T-cell (primary cell): Measurements from ENCODE around the gene SEPTIN10. TPM values are rescaled to one million over a fixed set of nuclear protein-coding genes. Genes with fewer than 3 reads are reported as not detected.

Source experiments
- ATAC-seq, 4 experiments: fragments of 200-7000 bp in 3 of 4; fragments of 150-1000 bp in 1 of 4; cut with Tn5 transposase; replicated peaks in 1 of 4; 1 replicate in 3 of 4; 2 replicates in 1 of 4; pipeline ENCODE4 v1.10.0; 2021; ENCODE audit warnings: moderate library complexity in 3 of 4, mild to moderate bottlenecking in 2 of 4, moderate number of reproducible peaks in 1 of 4
- CTCF ChIA-PET, 2 donors: fragments of 300-600 bp; sonication (Branson Sonifier 250); formaldehyde crosslinking; loops; one replicate each; lab custom pipeline; 2022; ENCODE audit warnings: antibody characterized with exemption in 2 of 2; lab: Charles Lee
- POLR2A ChIA-PET, 2 donors: fragments of 300-600 bp; sonication (Branson Sonifier 250); formaldehyde crosslinking; loops; one replicate each; lab custom pipeline; 2022; ENCODE audit warnings: antibody characterized with exemption in 2 of 2; lab: Charles Lee
- DNase-seq, 35 experiments: peaks; one replicate each; pipeline versions ENCODE4 v3.0.0 to v3.0.0-alpha.2; 2013 to 2023
- H3K27ac ChIP-seq: one replicate; pipeline ENCODE4 v1.5.1; 2013; ENCODE audit warnings: low read length
- H3K27me3 ChIP-seq, 2 experiments: replicated peaks in 1 of 2; 1 replicate in 1 of 2; 2 replicates in 1 of 2; pipeline versions ENCODE4 v1.6.1 to v1.7.0; 2013; ENCODE audit warnings: low read length in 1 of 2, mixed read lengths in 1 of 2; ENCODE audit not compliant: control insufficient read depth in 2 of 2, insufficient read depth in 2 of 2; ENCODE audit errors: extremely low read depth in 1 of 2
- H3K36me3 ChIP-seq, 2 donors: 1 replicate in 1 of 2; 2 replicates in 1 of 2; pipeline versions ENCODE4 v1.6.1 to v1.7.0; 2013; ENCODE audit warnings: low read length in 1 of 2; ENCODE audit not compliant: control insufficient read depth in 2 of 2, insufficient read depth in 1 of 2; ENCODE audit errors: extremely low read depth in 1 of 2
- H3K4me1 ChIP-seq, 2 experiments: 1 replicate in 1 of 2; 2 replicates in 1 of 2; pipeline versions ENCODE4 v1.6.1 to v1.7.0; 2013; ENCODE audit warnings: low read length in 2 of 2, mixed read lengths in 1 of 2; ENCODE audit not compliant: insufficient read depth in 2 of 2, control insufficient read depth in 1 of 2; ENCODE audit errors: extremely low read depth in 1 of 2
- H3K4me3 ChIP-seq, 2 donors: 1 replicate in 1 of 2; 2 replicates in 1 of 2; pipeline versions ENCODE4 v1.5.1 to v1.7.0; 2013; ENCODE audit warnings: mild to moderate bottlenecking in 2 of 2, low read length in 1 of 2, moderate library complexity in 1 of 2; ENCODE audit not compliant: control insufficient read depth in 1 of 2; ENCODE audit errors: extremely low read depth in 1 of 2
- H3K9me3 ChIP-seq: 2 replicates; pipeline ENCODE4 v1.7.0; 2013
- H3K27ac Mint-ChIP-seq, 2 donors: one replicate each; pipeline ENCODE4 v1.8.0; 2020 to 2021; ENCODE audit warnings: mild to moderate bottlenecking in 2 of 2, mixed read lengths in 2 of 2
- H3K27me3 Mint-ChIP-seq, 2 donors: one replicate each; pipeline ENCODE4 v1.8.0; 2021 to 2022; ENCODE audit warnings: mixed read lengths in 2 of 2
- H3K36me3 Mint-ChIP-seq: one replicate; pipeline ENCODE4 v1.8.0; 2021; ENCODE audit warnings: mixed read lengths
- H3K4me1 Mint-ChIP-seq, 3 donors: one replicate each; pipeline ENCODE4 v1.8.0; 2020 to 2022; ENCODE audit warnings: mixed read lengths in 3 of 3, mild to moderate bottlenecking in 1 of 3
- H3K4me3 Mint-ChIP-seq, 3 donors: one replicate each; pipeline ENCODE4 v1.8.0; 2020 to 2022; ENCODE audit warnings: mild to moderate bottlenecking in 3 of 3, mixed read lengths in 3 of 3, moderate library complexity in 3 of 3
- H3K9me3 Mint-ChIP-seq, 3 donors: one replicate each; pipeline ENCODE4 v1.8.0; 2020 to 2022; ENCODE audit warnings: mixed read lengths in 3 of 3
- WGBS: methylation state at CpG from one replicate; pipeline ENCODE4 v1.1.5; 2013; ENCODE audit warnings: missing lambda C conversion rate; ENCODE audit not compliant: insufficient coverage; 5-methylcytosine and 5-hydroxymethylcytosine counted together
- total RNA-seq, 35 experiments: library from RNA in 6 of 35; stranded (reverse) in 6 of 35; fragments of 120-200 nt in 1 of 35; gene quantifications; one replicate each; pipeline versions ENCODE4 v1.2.1 to v1.2.4 and lab custom pipeline; 2013 to 2026

Gene SEPTIN10
- total RNA-seq, 5 donors from 2014 or later (not counting 1 experiment from before 2014, with no cell fraction given): 2.2 to 3.7 (median 3.3) TPM

DNA sequence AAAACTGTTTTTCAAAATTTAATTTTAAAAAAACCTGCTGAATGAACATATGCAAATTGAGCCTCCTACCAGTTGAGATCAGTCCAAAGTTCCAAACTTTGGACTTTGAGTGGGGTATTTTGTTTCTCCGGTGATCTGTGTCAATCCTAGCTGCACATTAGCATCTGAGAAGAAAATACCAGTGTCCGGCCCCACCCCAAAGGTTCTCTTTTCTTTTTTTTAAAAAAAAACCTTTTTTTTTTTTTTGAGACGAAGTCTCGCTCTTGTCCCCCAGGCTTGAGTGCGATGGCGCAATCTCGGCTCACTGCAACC is 91.7 kb downstream of the SEPTIN10 start:
- H3K4me1 ChIP-seq: no peaks in the 10 kb centered on the region
- no peaks in the 10 kb centered on the region for H3K36me3 ChIP-seq
- DNase-seq (no peak), ATAC-seq (no peak)
- H3K27me3 ChIP-seq: peaks cover 0 to under 1% of the 10 kb centered on the region in 2 experiments
- no peak overlapping the region for H3K27ac Mint-ChIP-seq
- no peak overlapping the region for H3K4me3 Mint-ChIP-seq
- H3K27me3 Mint-ChIP-seq: no peaks in the 10 kb centered on the region
- CTCF ChIA-PET: no interaction called here
- WGBS: no CpG with 5 or more reads among the region's 7 CpGs
- no peak overlapping the region for H3K4me3 ChIP-seq
- H3K9me3 Mint-ChIP-seq: no peaks in the 10 kb centered on the region
- no peaks in the 10 kb centered on the region for H3K9me3 ChIP-seq
- H3K36me3 Mint-ChIP-seq: no peaks in the 10 kb centered on the region
- H3K4me1 Mint-ChIP-seq: no peaks in the 10 kb centered on the region
- no peak overlapping the region for H3K27ac ChIP-seq
- POLR2A ChIA-PET: interaction anchor here in 1 of 2 donors (0.5 kb wide), 1 partner anchor 1024 kb away, joined by 12 read pairs; no protein-coding TSS in a partner anchor

DNA sequence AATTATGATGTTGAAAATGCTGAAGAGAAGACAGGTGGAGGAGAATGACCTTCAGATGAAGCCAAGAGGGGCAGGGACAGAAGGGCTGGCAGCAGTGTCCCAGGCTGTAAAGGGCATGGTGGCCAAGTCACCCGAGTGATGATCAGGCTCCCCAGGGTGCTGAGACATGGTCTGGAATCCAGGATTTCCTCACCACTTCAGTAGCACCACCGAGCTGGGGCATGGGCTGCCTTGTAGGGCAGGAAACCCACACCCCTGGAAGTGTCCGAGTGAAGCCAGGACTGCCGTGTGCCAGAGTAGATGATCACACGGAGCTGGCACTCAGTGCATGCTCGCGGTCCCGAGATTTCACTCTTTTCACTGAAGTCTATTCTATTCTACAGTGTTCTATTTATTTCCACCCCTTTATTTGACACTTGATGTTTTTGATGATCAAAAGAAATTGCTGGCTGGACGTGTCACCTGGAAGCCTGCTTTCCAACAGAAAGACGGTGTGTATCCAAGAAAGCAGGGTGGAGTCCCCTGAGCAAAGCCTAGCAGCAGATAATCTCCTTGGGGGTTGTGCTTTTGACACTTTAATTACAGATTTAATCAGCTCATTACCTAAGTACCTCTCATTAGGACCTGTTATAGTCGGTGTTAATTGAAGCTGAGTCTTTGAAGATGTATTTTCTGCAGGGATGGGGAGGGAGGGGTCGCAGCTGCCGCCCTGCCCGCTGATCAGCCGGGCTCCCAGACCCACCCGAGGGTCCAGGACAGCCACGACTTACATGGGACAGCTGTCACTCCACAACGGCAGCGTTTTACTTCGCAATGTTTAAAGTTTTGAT is 92.3 kb downstream of the SEPTIN10 start:
- Mint-ChIP-seq H3K4me1 (no peaks in the 10 kb centered on the region), H3K27ac (no peak overlapping the region), H3K27me3 (no peaks in the 10 kb centered on the region), H3K4me3 (no peak overlapping the region), H3K9me3 (no peaks in the 10 kb centered on the region), H3K36me3 (no peaks in the 10 kb centered on the region)
- Histone ChIP-seq H3K27ac (no peak overlapping the region), H3K4me3 (no peak overlapping the region), H3K27me3 (peaks cover 0 to 3% of the 10 kb centered on the region in 2 experiments), H3K4me1 (no peaks in the 10 kb centered on the region), H3K36me3 (no peaks in the 10 kb centered on the region), H3K9me3 (no peaks in the 10 kb centered on the region)
- ATAC-seq: no peak
- DNase-seq: no peak
- WGBS: 51% methylated on average over 2 of the region's 20 CpGs
- POLR2A ChIA-PET: interaction anchor here in 1 of 2 donors (0.5 kb wide), 1 partner anchor 1024 kb away, joined by 12 read pairs; no protein-coding TSS in a partner anchor
- CTCF ChIA-PET: no interaction called here

DNA sequence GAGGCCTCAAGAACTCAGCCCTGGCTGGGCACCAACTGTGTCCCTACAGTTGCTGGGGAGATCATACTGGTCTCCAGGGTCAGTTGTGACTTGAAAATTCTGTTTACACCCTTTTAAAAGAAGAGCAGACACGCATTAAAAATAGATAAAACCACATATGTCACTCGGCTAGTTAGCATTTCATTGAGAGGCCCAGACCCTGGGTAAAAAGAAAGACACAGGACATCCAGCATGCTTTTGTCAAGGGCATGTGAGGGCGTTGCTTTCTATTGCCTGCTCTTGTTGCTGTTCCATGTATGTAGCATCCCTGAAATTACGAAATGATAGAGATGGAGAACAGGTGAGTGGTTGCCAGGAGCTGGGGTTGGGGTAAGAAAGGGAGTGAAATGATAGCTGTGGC is 94.3 kb downstream of the SEPTIN10 start:
- WGBS: 67% methylated on average over 4 of the region's 4 CpGs
- Mint-ChIP-seq H3K9me3 (no peaks in the 10 kb centered on the region), H3K27ac (no peak overlapping the region), H3K4me3 (no peak overlapping the region), H3K27me3 (no peaks in the 10 kb centered on the region), H3K4me1 (no peaks in the 10 kb centered on the region), H3K36me3 (no peaks in the 10 kb centered on the region)
- no peak for ATAC-seq
- H3K27me3 ChIP-seq: peaks cover 0 to 15% of the 10 kb centered on the region in 2 experiments
- DNase-seq: no peak
- H3K4me1 ChIP-seq: peaks cover 0 to 1% of the 10 kb centered on the region in 2 experiments
- H3K9me3 ChIP-seq: no peaks in the 10 kb centered on the region
- H3K27ac ChIP-seq: no peak overlapping the region
- ChIA-PET CTCF (no interaction called here), POLR2A (interaction anchor here in 1 of 2 donors (0.7 kb wide), 1 partner anchor 9 kb away, joined by 3 read pairs; no protein-coding TSS in a partner anchor)
- H3K36me3 ChIP-seq: no peaks in the 10 kb centered on the region
- no peak overlapping the region for H3K4me3 ChIP-seq

DNA sequence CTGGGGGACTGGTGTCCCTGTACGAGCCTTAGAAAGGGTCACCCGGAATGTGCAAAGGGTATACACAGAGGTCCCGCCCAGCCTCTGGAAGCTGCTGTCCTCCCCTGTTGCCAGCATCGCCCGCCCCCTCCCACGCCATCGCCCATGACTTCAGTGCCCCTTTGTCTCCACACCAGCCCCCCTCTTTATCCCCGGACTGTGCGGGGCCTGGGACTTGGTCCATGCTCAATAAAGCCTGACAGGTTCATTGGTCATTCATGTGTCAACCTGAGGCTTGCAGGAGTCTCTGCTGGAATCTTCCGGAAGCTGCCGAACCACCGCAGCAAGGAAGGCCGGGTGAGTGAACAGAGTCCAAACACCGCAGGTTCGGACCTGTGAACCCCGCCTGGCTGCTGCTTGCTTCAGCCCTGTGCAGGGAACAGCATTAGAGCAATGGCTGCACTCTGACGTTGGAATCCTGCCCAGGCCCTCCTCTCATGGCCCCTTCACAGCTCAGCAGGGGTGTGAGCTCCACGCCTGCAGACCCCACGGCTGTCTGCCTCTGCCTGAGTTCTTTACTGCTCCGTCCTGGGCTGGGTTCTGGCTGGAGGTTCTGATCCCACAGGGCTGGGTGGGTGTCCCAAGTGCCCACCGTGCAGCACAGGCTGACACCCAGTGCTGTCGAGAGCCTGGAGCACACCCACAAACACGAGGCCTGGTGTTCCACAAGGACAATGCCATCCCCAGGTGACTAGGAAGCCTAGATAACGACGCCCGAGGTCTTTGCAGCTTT is 96.5 kb downstream of the SEPTIN10 start:
- no peak overlapping the region for H3K27ac ChIP-seq
- ChIA-PET POLR2A (no interaction called here), CTCF (interaction anchor here in 1 of 2 donors (1.3 kb wide), 1 partner anchor 7 kb away, joined by 3 read pairs; no protein-coding TSS in a partner anchor)
- H3K4me1 ChIP-seq: peaks cover 0 to 11% of the 10 kb centered on the region in 2 experiments
- H3K27me3 ChIP-seq: peaks cover 0 to 19% of the 10 kb centered on the region in 2 experiments
- H3K27me3 Mint-ChIP-seq: no peaks in the 10 kb centered on the region
- H3K4me1 Mint-ChIP-seq: peaks cover 0 to 6% (median 0%) of the 10 kb centered on the region in 3 donors
- no peaks in the 10 kb centered on the region for H3K9me3 Mint-ChIP-seq
- H3K36me3 ChIP-seq: no peaks in the 10 kb centered on the region
- H3K4me3 Mint-ChIP-seq: no peak overlapping the region
- H3K4me3 ChIP-seq: no peak overlapping the region
- WGBS: 92% methylated on average over 26 of the region's 26 CpGs
- ATAC-seq (no peak), DNase-seq (no peak)
- H3K27ac Mint-ChIP-seq: no peak overlapping the region
- no peaks in the 10 kb centered on the region for H3K36me3 Mint-ChIP-seq
- H3K9me3 ChIP-seq: no peaks in the 10 kb centered on the region

DNA sequence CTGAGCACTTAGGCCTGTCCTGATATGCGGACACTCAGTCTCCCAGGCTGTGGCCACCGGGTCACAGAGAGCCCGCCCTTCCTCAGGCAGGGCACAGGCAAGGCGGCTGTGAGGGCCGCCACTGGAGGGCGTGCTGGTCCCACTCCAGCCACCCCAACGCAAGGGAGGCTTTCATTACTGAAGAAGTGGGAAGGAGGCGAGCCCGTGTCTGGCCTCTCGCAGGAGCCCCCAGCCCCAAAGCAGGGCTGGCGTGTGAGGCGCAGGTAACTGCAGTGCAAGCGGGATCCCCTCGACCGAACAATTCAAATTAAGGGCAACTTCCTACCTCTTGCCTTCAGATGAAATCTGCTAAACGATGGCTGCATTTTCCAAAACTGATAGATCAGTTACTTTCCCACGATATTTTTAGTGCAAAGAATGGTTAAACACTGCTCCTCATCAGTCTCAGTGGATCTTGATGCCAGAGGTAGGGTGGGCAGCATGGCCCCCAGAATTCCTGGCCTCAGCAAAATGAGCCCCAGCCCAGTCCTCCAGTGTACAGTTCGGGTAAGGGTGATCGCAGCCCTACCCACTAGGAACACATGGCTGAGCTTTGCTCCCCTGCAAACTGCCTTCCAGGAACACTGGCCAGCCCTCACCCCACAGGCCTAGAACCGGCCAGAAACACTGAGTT is 97.2 kb downstream of the SEPTIN10 start:
- H3K27me3 Mint-ChIP-seq: no peaks in the 10 kb centered on the region
- H3K4me3 Mint-ChIP-seq: no peak overlapping the region
- DNase-seq (no peak), ATAC-seq (no peak)
- POLR2A ChIA-PET: no interaction called here
- Histone ChIP-seq H3K36me3 (no peaks in the 10 kb centered on the region), H3K9me3 (no peaks in the 10 kb centered on the region), H3K27ac (no peak overlapping the region), H3K27me3 (peaks cover 0 to 19% of the 10 kb centered on the region in 2 experiments), H3K4me1 (peaks cover 0 to 11% of the 10 kb centered on the region in 2 experiments), H3K4me3 (no peak overlapping the region)
- CTCF ChIA-PET: no interaction called here
- 82% methylated on average over 15 of the region's 20 CpGs for WGBS
- H3K4me1 Mint-ChIP-seq: peaks cover 0 to 6% (median 0%) of the 10 kb centered on the region in 3 donors
- H3K36me3 Mint-ChIP-seq: no peaks in the 10 kb centered on the region
- H3K9me3 Mint-ChIP-seq: no peaks in the 10 kb centered on the region
- H3K27ac Mint-ChIP-seq: no peak overlapping the region

DNA sequence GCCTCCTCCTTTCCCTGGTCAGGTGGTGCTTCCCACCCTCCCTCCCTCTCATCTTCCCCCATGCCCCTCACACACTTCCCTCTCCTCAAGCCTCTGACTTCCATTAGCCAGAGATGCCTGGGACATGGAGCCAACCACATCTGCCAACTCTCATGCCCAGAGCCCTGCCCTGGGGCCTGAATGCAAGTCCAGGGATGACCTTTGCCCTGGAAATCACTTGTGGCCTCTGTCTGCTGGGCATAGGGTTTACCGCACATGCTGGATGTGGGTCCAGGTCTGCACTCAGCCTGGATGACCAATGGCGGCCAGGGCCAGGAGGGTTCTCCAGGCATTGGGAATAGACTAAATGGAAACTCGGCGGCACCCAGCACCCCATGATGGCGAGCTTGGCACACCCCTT is 98.9 kb downstream of the SEPTIN10 start:
- H3K36me3 Mint-ChIP-seq: no peaks in the 10 kb centered on the region
- H3K27me3 Mint-ChIP-seq: no peaks in the 10 kb centered on the region
- peaks cover 0 to 14% of the 10 kb centered on the region in 2 experiments for H3K4me1 ChIP-seq
- POLR2A ChIA-PET: no interaction called here
- no peak overlapping the region for H3K27ac ChIP-seq
- no peaks in the 10 kb centered on the region for H3K9me3 ChIP-seq
- H3K9me3 Mint-ChIP-seq: no peaks in the 10 kb centered on the region
- no peak overlapping the region for H3K4me3 ChIP-seq
- ATAC-seq: no peak
- H3K4me3 Mint-ChIP-seq: no peak overlapping the region
- no peak for DNase-seq
- CTCF ChIA-PET: no interaction called here
- peaks cover 0 to 19% of the 10 kb centered on the region in 2 experiments for H3K27me3 ChIP-seq
- H3K36me3 ChIP-seq: no peaks in the 10 kb centered on the region
- 97% methylated on average over 5 of the region's 5 CpGs for WGBS
- no peak overlapping the region for H3K27ac Mint-ChIP-seq
- H3K4me1 Mint-ChIP-seq: peaks cover 4 to 10% (median 6%) of the 10 kb centered on the region in 3 donors
